Stimulated activated CD4-positive, alpha-beta T cell treated with anti-CD3 and anti-CD28 coated beads, Interleukin-1b, Interleukin-23, amount 100 ng/mL, for 1 hour (primary cell): Measurements from ENCODE around the gene ISCA1.
"Not testable (repeated sequence)": the region's sequence is repeated elsewhere in the genome, so short reads cannot be mapped to it uniquely, and the experiment has no call there.

Experiments used
- DNase-seq, 2 donors: peaks; one replicate each; pipeline ENCODE4 v3.0.0-alpha.2; 2020; ENCODE audit warnings: low read depth in 2 of 2

Gene ISCA1

GRCh38 chr9:86282077-86282978 is at the start of gene ISCA1:
TSS of gene ISCA1 (minus strand) at chr9:86282538. CDS start at chr9:86282458, 80 bp downstream.
- peak; percentile 89 to 99 for DNase-seq

GRCh38 chr9:86330186-86330585 is 47.8 kb upstream of the ISCA1 start:
- no peak for DNase-seq

- DNase-seq = no peak
Observed at GRCh38 chr9:86329649-86330048, 47.3 kb upstream of the ISCA1 start.

GRCh38 chr9:86328156-86328555 is 45.8 kb upstream of the ISCA1 start:
- DNase-seq = no peak

GRCh38 chr9:86326536-86326935 is 44.2 kb upstream of the ISCA1 start:
- no peak for DNase-seq

- no peak for DNase-seq
Observed at GRCh38 chr9:86324901-86325300, 42.6 kb upstream of the ISCA1 start.

GRCh38 chr9:86324308-86324707 is 42.0 kb upstream of the ISCA1 start:
- DNase-seq = no peak

- no peak for DNase-seq
Observed at GRCh38 chr9:86322973-86323644, 40.8 kb upstream of the ISCA1 start.

GRCh38 chr9:86321373-86321772 is 39.0 kb upstream of the ISCA1 start:
- no peak for DNase-seq

- DNase-seq = no peak
Observed at GRCh38 chr9:86318187-86318586, 35.8 kb upstream of the ISCA1 start.

- no peak for DNase-seq
Observed at GRCh38 chr9:86315078-86315477, 32.7 kb upstream of the ISCA1 start.

- DNase-seq = not testable (repeated sequence)
Observed at GRCh38 chr9:86312959-86313358, 30.6 kb upstream of the ISCA1 start.

GRCh38 chr9:86308687-86309086 is 26.3 kb upstream of the ISCA1 start:
- DNase-seq = no peak

GRCh38 chr9:86304236-86304730 is 21.9 kb upstream of the ISCA1 start:
- no peak for DNase-seq

GRCh38 chr9:86303316-86303975 is 21.1 kb upstream of the ISCA1 start:
- DNase-seq = no peak

- no peak for DNase-seq
Observed at GRCh38 chr9:86301686-86302085, 19.3 kb upstream of the ISCA1 start.

GRCh38 chr9:86300701-86301100 is 18.4 kb upstream of the ISCA1 start:
- no peak for DNase-seq

GRCh38 chr9:86298873-86299272 is 16.5 kb upstream of the ISCA1 start:
- no peak for DNase-seq

- DNase-seq = not testable (repeated sequence)
Observed at GRCh38 chr9:86290341-86290740, 8.0 kb upstream of the ISCA1 start.

- DNase-seq = no peak
Observed at GRCh38 chr9:86288499-86289198, 6.3 kb upstream of the ISCA1 start.

GRCh38 chr9:86287013-86287412 is 4.7 kb upstream of the ISCA1 start:
- DNase-seq = no peak

- DNase-seq = no peak
Observed at GRCh38 chr9:86286278-86286677, 3.9 kb upstream of the ISCA1 start.
